ENCODE measurements around the gene PLEKHJ1.

PLEKHJ1 gene

DNA sequence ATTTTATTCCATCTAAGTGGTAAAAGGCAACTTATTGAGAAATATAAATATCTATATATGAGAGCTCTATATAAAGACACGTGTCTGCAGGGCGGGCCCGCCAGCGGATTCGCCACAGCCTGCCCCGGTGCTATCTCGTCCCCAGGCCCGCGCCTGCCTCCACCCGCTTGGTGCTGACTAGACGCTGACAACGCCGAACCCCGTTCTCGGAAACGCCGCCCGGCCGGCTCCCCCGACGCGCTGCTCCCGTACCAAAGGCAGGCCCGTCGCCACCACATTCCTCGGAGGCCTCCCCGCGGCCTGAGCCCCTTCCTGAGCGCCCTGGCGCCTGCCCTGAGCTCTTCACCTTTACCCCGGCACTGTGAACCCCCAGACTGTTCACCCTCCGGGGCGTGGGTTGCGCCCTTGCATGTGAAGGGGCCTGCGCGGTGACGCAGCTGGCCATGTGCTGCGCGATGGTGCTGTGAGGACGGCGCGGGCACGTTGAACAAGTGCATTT lies 6.0 kb downstream of the PLEKHJ1 start:
- Mint-ChIP-seq H3K4me1 (peaks cover 2% of the 10 kb centered on the region), H3K27ac (peak overlapping the region in 2 of 3 experiments; percentile 47 to 54), H3K36me3 (ENCODE audit: low read depth) (peaks cover 18% of the 10 kb centered on the region), H3K27me3 (ENCODE audit: low read depth) (no peaks in the 10 kb centered on the region), H3K9me3 (no peaks in the 10 kb centered on the region), H3K4me3 (peak overlapping the region in 2 of 3 experiments; percentile 26 to 59)
- TF ChIP-seq, protein P1, sequence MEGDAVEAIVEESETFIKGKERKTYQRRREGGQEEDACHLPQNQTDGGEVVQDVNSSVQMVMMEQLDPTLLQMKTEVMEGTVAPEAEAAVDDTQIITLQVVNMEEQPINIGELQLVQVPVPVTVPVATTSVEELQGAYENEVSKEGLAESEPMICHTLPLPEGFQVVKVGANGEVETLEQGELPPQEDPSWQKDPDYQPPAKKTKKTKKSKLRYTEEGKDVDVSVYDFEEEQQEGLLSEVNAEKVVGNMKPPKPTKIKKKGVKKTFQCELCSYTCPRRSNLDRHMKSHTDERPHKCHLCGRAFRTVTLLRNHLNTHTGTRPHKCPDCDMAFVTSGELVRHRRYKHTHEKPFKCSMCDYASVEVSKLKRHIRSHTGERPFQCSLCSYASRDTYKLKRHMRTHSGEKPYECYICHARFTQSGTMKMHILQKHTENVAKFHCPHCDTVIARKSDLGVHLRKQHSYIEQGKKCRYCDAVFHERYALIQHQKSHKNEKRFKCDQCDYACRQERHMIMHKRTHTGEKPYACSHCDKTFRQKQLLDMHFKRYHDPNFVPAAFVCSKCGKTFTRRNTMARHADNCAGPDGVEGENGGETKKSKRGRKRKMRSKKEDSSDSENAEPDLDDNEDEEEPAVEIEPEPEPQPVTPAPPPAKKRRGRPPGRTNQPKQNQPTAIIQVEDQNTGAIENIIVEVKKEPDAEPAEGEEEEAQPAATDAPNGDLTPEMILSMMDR (IDR thresholded peaks at IDR 0.05; ENCODE audit: unreplicated experiment in 3 of 3), result no peak

DNA sequence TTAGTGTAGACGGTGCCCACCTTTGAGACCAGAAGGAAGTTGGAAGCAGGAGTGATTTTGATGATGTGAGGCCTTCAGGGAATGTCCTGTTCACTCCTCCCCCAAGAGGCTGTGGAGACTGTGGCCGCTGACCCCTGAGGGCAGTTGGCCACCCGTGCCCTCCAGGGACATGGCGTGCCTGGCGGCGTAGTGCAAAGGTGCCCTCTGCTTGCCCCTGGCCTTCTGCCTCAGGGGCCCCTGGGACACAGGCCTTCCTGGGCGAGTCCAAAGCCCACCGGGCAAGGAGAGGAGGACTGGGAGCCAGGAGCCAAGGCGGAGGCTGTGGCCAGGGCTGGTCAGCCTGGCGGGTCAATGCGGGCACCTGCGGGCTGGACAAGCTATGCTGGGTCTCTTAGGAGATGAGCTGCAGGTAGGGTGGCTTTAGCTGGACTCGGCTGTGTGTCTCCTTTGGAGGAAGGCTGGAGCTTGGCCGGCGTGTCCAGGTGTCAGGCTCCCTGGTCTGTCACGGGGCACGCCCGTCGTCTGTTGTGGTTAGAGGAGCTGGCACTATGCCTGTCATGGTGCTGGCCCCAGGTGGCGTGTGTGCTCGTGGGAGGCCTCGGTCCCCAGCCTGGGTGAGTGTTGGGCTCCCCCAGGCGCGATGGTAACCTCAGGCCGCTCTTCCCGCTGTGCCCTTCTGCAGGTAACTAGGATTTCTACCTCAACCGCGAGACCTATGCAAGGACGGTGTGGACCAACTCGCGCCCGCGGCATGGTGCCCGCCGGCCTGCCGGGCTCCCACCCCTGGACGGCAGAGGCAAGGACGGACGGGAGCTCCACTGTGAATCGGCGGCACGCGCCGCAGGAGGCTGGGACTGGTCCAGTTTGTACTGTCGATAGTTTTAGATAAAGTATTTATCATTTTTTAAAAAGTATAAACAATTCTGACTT lies 6.8 kb downstream of the PLEKHJ1 start:
- peaks cover 24% of the 10 kb centered on the region for H3K36me3 Mint-ChIP-seq (ENCODE audit: low read depth)
- no peaks in the 10 kb centered on the region for H3K27me3 Mint-ChIP-seq (ENCODE audit: low read depth)
- no peaks in the 10 kb centered on the region for H3K9me3 Mint-ChIP-seq
- H3K4me3 Mint-ChIP-seq, result no peak overlapping the region
- no peak overlapping the region for H3K27ac Mint-ChIP-seq
- no peaks in the 10 kb centered on the region for H3K4me1 Mint-ChIP-seq
- TF ChIP-seq, protein P1 (IDR thresholded peaks at IDR 0.05; ENCODE audit: unreplicated experiment in 3 of 3), result no peak

DNA sequence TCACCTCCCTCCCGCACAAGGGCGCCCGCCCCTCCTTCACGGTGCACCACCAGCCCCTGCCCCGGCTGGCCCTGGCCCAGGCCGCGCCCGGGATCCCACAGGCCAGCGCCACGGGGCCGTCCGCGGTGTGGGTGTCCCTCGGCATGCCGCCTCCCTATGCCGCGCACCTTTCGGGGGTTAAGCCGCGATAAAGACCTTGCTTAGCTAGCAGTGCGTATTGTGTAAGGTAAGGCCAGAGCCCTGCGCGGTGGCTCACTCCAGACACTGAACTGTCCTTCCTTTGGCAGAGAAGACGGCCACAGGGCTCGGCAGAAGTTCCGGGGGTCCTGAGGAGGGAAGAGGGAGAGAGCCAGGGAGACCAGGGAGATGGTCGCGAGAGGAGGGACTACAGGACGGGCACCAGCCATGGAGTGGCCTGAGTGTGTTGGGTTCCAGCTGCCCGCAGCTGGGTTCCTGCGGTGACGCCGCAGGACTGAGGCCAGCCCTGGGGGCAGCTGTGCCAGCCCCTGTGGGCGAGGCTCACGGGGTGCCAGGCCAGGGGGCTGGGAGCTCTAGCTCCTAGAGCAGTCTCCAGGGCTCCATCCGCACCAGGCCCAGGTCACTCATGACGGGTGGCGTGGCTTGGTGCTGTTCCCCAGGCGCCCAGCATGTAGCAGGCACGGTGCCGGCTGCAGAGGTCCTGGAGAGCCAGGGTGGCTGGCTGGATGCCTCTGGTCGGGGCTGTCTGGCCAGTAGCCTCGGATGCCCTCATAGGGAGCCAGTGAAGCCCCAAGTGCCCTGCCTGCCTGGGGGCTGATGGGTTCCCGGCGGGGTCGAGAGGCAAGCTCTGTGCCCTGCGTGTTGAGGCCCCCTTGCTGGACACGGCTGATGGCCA lies 7.7 kb downstream of the PLEKHJ1 start:
- TF ChIP-seq, protein P1 (IDR thresholded peaks at IDR 0.05; ENCODE audit: unreplicated experiment in 3 of 3), result no peak
- no peaks in the 10 kb centered on the region for H3K4me1 Mint-ChIP-seq
- H3K4me3 Mint-ChIP-seq, result no peak overlapping the region
- no peaks in the 10 kb centered on the region for H3K27me3 Mint-ChIP-seq (ENCODE audit: low read depth)
- peaks cover 27% of the 10 kb centered on the region for H3K36me3 Mint-ChIP-seq (ENCODE audit: low read depth)
- no peak overlapping the region for H3K27ac Mint-ChIP-seq
- no peaks in the 10 kb centered on the region for H3K9me3 Mint-ChIP-seq

DNA sequence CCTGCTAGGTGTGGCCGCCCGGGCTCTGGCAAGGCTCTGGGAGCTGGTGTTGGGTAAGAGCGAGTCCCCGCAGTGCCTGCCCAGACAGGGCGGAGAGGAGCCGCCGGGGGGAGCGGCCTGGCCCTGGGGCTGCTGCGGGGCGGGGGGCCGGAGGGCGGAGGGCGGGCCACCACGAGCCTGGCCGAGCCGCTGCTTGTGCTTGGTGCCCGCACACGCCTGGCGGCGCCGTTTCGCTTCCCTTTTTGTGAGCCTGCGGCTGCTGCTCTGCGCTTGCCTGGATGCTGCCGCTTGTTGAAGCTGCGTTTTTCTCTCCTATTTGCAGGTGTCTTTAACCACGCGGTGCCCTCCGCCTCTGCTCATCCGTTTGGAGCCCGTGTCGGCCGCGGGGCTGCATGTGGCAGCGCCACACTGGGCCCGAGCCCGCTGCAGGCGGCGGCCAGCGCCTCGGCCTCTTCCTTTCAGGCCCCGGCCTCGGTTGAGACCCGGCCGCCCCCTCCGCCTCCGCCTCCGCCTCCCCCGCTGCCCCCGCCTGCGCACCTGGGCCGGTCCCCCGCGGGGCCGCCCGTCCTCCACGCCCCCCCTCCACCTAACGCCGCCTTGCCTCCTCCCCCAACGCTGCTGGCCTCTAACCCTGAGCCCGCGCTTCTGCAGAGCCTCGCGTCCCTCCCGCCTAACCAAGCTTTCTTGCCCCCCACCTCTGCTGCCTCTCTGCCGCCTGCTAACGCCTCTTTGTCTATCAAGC lies 8.5 kb downstream of the PLEKHJ1 start:
- H3K36me3 Mint-ChIP-seq (ENCODE audit: low read depth), result peaks cover 27% of the 10 kb centered on the region
- no peaks in the 10 kb centered on the region for H3K4me1 Mint-ChIP-seq
- TF ChIP-seq, protein P1 (IDR thresholded peaks at IDR 0.05; ENCODE audit: unreplicated experiment in 3 of 3), result no peak
- no peaks in the 10 kb centered on the region for H3K9me3 Mint-ChIP-seq
- no peaks in the 10 kb centered on the region for H3K27me3 Mint-ChIP-seq (ENCODE audit: low read depth)
- no peak overlapping the region for H3K4me3 Mint-ChIP-seq
- H3K27ac Mint-ChIP-seq, result no peak overlapping the region

DNA sequence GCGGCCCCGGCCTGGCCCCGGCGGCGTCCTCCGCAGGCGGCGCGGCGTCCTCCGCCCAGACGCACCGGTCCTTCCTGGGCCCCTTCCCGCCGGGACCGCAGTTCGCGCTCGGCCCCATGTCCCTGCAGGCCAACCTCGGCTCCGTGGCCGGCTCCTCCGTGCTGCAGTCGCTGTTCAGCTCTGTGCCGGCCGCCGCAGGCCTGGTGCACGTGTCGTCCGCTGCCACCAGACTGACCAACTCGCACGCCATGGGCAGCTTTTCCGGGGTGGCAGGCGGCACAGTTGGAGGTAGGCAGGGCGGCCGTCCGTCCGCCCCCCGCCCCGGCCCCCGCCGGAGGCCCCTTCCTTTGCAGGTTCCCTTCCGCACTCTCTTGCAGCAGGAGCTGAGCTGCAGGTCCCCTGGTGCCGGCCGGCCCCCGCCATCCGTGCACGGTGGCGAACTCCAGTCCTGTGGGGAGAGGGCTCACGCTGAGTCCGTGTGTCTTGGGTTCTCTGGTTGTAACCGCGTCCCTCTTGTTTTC lies 9.2 kb downstream of the PLEKHJ1 start:
- no peaks in the 10 kb centered on the region for H3K4me1 Mint-ChIP-seq
- no peaks in the 10 kb centered on the region for H3K27me3 Mint-ChIP-seq (ENCODE audit: low read depth)
- TF ChIP-seq, protein P1 (IDR thresholded peaks at IDR 0.05; ENCODE audit: unreplicated experiment in 3 of 3), result no peak
- H3K36me3 Mint-ChIP-seq (ENCODE audit: low read depth), result peaks cover 27% of the 10 kb centered on the region
- H3K4me3 Mint-ChIP-seq, result no peak overlapping the region
- no peak overlapping the region for H3K27ac Mint-ChIP-seq
- H3K9me3 Mint-ChIP-seq, result no peaks in the 10 kb centered on the region

Measured in nephron (organoid).